Right hindlimb (tissue), 1 donor: ENCODE data around the gene RNF8.

Experiments
- DNase-seq: peaks from one replicate; pipeline ENCODE4 v3.0.0-alpha.2; 2018

Gene RNF8

GRCh38 chr6:37362101-37362828, 8.5 kb downstream of the RNF8 start:
- no peak for DNase-seq

GRCh38 chr6:37365791-37366190, 12.0 kb downstream of the RNF8 start:
- DNase-seq: no peak

GRCh38 chr6:37366910-37367309, 13.1 kb downstream of the RNF8 start:
- DNase-seq: no peak

- DNase-seq: no peak
Measured at GRCh38 chr6:37368961-37369320, 15.2 kb downstream of the RNF8 start.

GRCh38 chr6:37369321-37370201, 15.8 kb downstream of the RNF8 start:
- DNase-seq: no peak

GRCh38 chr6:37371154-37372083, 17.6 kb downstream of the RNF8 start:
- no peak for DNase-seq

DNA sequence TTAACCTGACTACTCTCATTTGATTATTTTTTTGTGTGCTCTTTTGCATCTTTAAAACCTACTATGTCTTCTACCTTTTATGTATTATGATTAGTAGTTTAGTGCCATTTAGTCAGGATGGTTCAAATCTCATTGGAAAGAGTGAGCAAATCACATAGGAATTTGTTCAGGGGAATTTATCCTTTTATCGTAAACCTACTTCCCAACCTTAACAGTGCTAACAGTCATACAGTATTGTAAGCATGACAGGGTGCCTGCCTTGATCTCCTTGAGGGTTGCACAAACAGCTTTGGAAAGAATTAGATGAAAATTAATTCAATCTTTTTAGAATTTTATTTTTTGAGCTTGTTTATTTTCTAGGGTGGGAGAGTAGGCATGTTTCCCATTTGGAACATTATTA, 18.3 kb downstream of the RNF8 start:
- no peak for DNase-seq

- DNase-seq: no peak
Measured at GRCh38 chr6:37373822-37374471, 20.2 kb downstream of the RNF8 start.

DNA sequence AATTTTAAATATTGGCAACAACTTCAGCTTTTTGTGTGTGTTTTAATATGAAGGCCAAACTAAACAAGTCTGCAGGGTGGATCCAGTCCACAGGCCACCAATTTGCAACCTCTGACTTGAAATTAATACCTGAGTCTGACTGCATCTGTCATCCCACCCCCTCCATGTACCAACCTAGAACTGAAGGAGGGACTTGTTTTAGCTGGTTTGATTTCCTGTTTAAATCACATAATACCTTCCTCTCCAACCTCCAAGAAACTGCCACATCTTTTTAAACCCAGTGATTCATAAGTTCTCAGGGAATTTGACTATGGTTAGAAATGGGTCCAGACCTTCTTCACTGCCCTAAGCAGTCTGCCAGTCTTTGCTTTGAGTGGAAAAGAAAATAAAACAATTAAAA, 21.6 kb downstream of the RNF8 start:
- no peak for DNase-seq

DNA sequence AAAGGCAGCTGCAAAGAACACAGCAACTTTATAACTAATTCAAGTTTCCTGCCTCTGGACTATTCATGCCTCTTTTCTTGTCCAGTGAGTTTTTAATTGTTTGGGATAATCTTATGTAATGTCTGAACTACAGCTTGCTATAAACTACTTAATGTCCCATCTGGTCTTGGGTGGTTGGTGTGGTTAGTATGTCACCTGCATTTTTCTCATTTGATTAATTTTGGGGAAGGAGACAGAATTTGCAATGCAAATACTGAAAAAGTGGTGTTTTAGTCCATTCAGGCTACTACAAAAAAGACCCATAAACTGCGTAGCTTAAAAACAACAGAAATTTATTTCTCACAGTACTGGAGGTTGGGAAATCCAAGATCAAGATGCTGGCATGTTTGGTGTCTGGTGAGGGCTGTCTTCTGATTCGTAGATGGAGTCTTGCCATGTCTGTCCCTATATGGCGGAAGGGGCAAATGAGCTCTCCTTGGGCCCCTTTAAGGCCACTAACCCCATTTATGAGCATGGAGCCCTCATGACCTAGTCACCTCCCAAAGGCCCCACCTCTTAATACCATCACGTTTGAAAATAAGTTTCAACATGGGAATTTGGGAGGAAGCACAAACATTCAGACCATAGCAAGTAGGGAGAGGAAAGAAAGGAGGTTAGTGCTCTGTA, 22.4 kb downstream of the RNF8 start:
- DNase-seq: no peak

DNA sequence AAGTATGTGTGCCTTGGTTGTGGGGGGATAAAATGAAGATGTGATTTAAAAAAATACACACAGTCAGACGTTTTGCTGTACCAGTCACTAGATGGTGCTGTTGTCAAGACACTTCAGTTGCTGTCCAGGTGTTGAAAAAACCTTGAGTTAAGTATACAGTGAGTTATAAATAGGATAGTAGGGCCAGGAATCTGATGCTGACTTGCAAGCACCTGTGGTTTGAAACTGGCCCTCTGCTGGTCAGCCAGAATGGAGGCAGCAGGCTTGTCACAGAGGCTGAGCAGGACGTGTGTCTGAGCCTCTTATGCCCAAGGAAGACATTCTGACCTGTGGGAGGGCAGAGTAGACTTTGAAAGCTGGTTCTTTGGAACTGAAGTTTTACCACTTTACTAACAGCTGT, 27.8 kb downstream of the RNF8 start:
- DNase-seq: peak; percentile 27

- DNase-seq: no peak
Measured at GRCh38 chr6:37382994-37383765, 29.4 kb downstream of the RNF8 start.

GRCh38 chr6:37388578-37388977, 34.8 kb downstream of the RNF8 start:
- no peak for DNase-seq

DNA sequence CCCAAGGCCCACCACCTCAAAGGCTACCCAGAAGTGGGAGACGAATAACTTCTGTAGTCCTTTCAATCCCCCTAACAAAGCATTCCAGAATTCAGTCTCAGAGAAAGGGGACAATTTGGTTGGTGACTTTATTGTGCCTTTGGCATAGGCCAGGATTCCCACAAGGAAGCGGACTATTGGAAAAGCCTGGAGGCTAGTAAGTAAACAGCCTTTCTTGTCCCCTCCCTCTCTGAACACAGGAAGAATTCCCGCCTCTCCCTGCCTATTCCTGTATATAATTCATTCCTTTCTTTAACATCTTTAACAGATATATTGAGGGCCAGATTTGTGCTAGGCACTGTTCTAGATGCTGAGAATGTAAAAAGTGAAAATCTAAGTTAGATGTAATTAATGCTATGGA, 36.1 kb downstream of the RNF8 start:
- DNase-seq: no peak

DNA sequence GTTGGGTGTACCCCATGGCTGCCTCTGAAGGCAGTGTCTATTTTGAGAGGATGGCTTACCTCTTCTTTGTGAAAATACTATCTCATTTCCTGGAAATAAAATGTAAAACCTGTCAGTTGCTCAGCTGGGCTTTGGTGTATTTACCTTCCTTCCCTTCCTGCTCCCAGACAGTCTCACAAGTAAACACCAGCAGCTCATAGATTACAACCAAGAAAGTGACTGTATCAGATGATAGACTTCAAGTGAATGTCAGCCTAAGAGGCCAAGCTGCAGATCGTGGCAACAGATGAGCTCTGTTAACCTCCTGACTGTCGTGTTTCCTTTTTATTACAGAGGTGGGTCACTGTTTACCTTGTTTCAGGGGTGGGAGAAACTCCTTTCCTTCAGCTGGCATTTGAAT, 37.3 kb downstream of the RNF8 start:
- no peak for DNase-seq

DNA sequence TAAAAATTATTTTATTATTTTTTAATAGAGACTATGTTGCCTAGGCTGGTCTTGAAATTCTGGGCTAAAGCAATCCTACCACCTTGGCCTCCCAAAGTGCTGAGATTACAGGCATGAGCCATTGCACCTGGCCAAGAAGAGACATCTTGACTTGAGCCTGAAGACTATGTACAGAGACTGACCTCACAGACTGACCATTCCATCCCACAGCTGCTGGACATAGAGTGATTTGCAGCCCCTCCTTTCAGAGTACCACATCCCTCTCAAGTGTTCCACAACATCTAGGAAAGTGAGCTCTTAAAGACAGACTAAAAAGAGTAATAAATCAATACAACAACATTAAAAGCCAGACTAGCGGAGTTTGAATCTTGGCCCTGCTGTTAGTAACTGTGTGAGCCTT, 39.0 kb downstream of the RNF8 start:
- DNase-seq: no peak

GRCh38 chr6:37393381-37393929, 39.7 kb downstream of the RNF8 start:
- DNase-seq: no peak

- no peak for DNase-seq
Measured at GRCh38 chr6:37396571-37397180, 42.9 kb downstream of the RNF8 start.

DNA sequence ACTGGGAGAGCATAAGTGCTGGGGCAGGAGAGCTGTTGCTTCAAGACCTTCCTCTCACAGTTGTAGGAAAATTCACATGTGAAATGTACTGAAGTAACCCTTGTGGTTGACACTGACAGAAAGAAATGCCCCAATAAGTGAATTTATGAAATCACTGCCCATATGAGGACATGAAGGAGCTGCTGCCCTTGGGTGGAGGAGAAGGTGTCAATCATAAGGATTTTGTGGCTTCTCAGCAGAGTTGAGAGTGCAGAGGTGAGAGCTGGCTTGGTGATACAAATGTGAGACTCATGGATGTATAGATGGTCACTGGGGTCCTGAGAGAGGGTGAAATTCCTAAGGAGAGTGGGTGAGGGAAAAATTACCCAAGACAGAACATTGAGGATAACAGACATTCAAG, 45.3 kb downstream of the RNF8 start:
- no peak for DNase-seq

DNA sequence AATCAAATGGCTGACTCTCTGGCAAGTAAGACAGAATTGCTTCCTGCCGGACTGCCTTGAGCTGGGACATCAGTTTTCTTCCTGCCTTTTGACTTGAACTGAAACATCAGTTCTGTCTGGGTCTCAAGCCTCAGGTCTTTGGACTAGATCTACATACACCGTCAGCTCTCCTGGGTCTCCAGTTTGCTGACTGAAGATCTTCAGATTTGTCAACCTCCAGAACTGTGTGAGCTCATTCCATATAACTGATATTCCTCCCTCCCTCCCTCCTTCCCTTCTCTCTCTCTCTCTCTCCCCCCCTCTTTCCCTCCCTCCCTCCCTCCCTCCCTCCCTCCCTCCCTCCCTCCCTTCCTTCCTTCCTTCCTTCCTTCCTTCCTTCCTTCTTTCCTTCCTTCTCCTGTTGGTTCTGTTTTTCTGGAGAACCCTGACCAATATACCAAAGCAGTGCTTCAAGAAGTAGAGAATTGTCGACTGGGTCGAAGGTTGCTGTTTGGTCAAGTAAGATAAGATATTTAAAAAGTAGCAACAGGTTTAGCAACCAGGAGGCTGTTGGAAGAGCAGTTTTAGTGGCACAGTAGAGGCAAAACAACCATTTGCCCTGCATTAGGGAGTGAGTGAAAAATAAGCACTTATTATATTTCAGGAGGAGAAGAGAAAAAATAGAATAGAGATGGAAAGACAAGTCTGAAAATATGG, 46.2 kb downstream of the RNF8 start:
- DNase-seq: no peak
